Measurements from ENCODE around the gene HIPK2.

DNA sequence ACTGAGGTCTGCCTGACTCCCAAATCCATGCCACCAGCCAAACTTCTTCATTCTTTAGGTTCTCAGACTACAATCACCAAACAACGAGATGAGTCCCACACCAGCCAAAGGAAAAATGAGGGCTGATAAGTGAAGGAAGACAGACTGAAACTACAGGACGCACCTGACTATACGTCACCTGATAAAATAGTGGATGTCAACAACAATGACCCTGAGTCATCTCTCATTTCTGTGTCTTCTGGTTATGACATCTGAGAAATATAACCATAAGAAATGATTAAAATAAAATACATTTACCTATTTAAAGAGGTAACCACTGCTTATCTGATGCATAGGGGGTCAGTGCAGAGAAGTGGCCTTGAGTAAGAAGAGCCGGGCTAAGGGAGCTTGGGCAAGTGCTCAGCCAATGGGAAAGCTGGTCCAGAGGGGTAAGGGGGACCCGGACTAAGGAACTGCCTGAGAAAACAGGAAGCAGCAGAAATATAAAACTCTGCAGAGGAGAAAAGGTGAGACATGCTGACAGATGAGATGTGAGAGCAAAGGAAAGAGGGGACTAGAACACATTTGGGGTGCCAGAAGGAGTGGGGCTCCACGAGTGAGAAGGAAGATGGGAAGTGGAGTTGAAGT lies 51.8 kb downstream of the HIPK2 start:
- TF ChIP-seq, protein P1, sequence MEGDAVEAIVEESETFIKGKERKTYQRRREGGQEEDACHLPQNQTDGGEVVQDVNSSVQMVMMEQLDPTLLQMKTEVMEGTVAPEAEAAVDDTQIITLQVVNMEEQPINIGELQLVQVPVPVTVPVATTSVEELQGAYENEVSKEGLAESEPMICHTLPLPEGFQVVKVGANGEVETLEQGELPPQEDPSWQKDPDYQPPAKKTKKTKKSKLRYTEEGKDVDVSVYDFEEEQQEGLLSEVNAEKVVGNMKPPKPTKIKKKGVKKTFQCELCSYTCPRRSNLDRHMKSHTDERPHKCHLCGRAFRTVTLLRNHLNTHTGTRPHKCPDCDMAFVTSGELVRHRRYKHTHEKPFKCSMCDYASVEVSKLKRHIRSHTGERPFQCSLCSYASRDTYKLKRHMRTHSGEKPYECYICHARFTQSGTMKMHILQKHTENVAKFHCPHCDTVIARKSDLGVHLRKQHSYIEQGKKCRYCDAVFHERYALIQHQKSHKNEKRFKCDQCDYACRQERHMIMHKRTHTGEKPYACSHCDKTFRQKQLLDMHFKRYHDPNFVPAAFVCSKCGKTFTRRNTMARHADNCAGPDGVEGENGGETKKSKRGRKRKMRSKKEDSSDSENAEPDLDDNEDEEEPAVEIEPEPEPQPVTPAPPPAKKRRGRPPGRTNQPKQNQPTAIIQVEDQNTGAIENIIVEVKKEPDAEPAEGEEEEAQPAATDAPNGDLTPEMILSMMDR (IDR thresholded peaks at IDR 0.05), result no peak
- no peak for TF ChIP-seq POLR2A (IDR thresholded peaks at IDR 0.05)
